ENCODE data around the gene CELSR2.

GRCh38 chr1:109283748-109284600, 34.6 kb downstream of the CELSR2 start:
- no peak for TF ChIP-seq MAFK (IDR thresholded peaks at IDR 0.05; ENCODE audit: partially characterized antibody)
- no peak for TF ChIP-seq POLR2A (IDR thresholded peaks at IDR 0.05; ENCODE audit: low read length)
- no peak for TF ChIP-seq EP300 (IDR thresholded peaks at IDR 0.05)

All from A549 (cell line).